Measurements from ENCODE around the gene SF3B5. TPM values are rescaled to one million over a fixed set of nuclear protein-coding genes. Genes with fewer than 3 reads are reported as not detected.
"Not testable (repeated sequence)": the region's sequence is repeated elsewhere in the genome, so short reads cannot be mapped to it uniquely, and the experiment has no call there.

Gene SF3B5
- total RNA-seq, 1 donor from 2014 or later: 43.6 TPM

- peak; percentile 20 to 29 for DNase-seq (ENCODE audit: low spot score in 2 of 2)
- FAIRE-seq: no peak
Observed at GRCh38 chr6:144064402-144065212, 30.8 kb downstream of the SF3B5 start.

- peak; percentile 79 to 87 for DNase-seq (ENCODE audit: low spot score in 2 of 2)
- no peak for FAIRE-seq
Observed at GRCh38 chr6:144063744-144064401, 31.5 kb downstream of the SF3B5 start.

GRCh38 chr6:144063246-144063743 is 32.1 kb downstream of the SF3B5 start:
- DNase-seq (ENCODE audit: low spot score in 2 of 2) (no peak), FAIRE-seq (no peak)

GRCh38 chr6:144062786-144063185 is 32.6 kb downstream of the SF3B5 start:
- DNase-seq (ENCODE audit: low spot score in 2 of 2) (no peak), FAIRE-seq (no peak)

- DNase-seq (ENCODE audit: low spot score in 2 of 2): no peak
- no peak for FAIRE-seq
Observed at GRCh38 chr6:144059139-144059538, 36.2 kb downstream of the SF3B5 start.

GRCh38 chr6:144055121-144055931 is 40.0 kb downstream of the SF3B5 start:
- FAIRE-seq: no peak
- no peak for DNase-seq (ENCODE audit: low spot score in 2 of 2)

- FAIRE-seq (no peak), DNase-seq (ENCODE audit: low spot score in 2 of 2) (no peak)
Observed at GRCh38 chr6:144053601-144054000, 41.8 kb downstream of the SF3B5 start.

- FAIRE-seq (no peak), DNase-seq (ENCODE audit: low spot score in 2 of 2) (no peak)
Observed at GRCh38 chr6:144052488-144052887, 42.9 kb downstream of the SF3B5 start.

GRCh38 chr6:144049386-144049785 is 46.0 kb downstream of the SF3B5 start:
- DNase-seq (ENCODE audit: low spot score in 2 of 2): no peak
- FAIRE-seq: no peak

- FAIRE-seq (no peak), DNase-seq (ENCODE audit: low spot score in 2 of 2) (no peak)
Observed at GRCh38 chr6:144047688-144048087, 47.7 kb downstream of the SF3B5 start.

GRCh38 chr6:144046672-144047071 is 48.7 kb downstream of the SF3B5 start:
- DNase-seq (ENCODE audit: low spot score in 2 of 2); FAIRE-seq: not testable (repeated sequence)

- DNase-seq (ENCODE audit: low spot score in 2 of 2); FAIRE-seq: not testable (repeated sequence)
Observed at GRCh38 chr6:144044989-144045388, 50.4 kb downstream of the SF3B5 start.

Other genes starting within 250 kb of the SF3B5 start
- not detected for gene ZC2HC1B, start 231.1 kb downstream of the SF3B5 start, total RNA-seq
- 6.1 TPM for gene PLAGL1, start 87.3 kb downstream of the SF3B5 start, total RNA-seq
- gene STX11, start 54.9 kb upstream of the SF3B5 start, total RNA-seq: under 0.01 TPM
- gene UTRN, start 189.8 kb upstream of the SF3B5 start, total RNA-seq: 33.8 TPM

Data from frontal cortex (tissue), 4 donors.